ENCODE results near the gene BLID.

DNA sequence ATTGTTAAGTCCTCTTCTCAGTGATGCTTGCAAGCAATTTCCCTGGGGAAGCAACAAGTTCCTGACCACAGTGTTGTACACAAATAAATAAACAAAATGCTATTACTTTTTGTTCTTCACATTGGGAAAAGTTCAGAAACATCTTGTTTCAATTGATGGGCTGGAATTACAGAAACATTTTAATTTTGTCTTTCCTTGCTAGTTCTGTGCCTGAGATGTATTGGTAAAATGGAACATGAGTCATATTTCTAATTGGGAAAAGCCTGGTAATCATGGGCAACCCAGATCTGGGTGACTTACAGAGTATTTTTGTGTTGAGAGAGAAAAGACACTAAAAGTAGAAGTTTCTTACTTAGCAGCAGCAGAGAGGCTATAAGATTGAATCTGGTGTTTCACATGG lies 576 bp upstream of the BLID start:
- TF ChIP-seq POLR2AphosphoS5 (IDR thresholded peaks at IDR 0.05) = no peak
- TF ChIP-seq, protein P1, sequence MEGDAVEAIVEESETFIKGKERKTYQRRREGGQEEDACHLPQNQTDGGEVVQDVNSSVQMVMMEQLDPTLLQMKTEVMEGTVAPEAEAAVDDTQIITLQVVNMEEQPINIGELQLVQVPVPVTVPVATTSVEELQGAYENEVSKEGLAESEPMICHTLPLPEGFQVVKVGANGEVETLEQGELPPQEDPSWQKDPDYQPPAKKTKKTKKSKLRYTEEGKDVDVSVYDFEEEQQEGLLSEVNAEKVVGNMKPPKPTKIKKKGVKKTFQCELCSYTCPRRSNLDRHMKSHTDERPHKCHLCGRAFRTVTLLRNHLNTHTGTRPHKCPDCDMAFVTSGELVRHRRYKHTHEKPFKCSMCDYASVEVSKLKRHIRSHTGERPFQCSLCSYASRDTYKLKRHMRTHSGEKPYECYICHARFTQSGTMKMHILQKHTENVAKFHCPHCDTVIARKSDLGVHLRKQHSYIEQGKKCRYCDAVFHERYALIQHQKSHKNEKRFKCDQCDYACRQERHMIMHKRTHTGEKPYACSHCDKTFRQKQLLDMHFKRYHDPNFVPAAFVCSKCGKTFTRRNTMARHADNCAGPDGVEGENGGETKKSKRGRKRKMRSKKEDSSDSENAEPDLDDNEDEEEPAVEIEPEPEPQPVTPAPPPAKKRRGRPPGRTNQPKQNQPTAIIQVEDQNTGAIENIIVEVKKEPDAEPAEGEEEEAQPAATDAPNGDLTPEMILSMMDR (IDR thresholded peaks at IDR 0.05) = no peak
